Activated naive CD4-positive, alpha-beta T cell treated with anti-CD3 and anti-CD28 coated beads for 36 hours (primary cell): ENCODE results near the gene TFG. TPM values are rescaled to one million over a fixed set of nuclear protein-coding genes. Genes with fewer than 3 reads are reported as not detected.

Experiments used
- CTCF ChIA-PET: fragments of 350-600 bp; sonication (Branson Sonifier 250); formaldehyde crosslinking; loops from one replicate; lab custom pipeline; 2021; ENCODE audit warnings: antibody characterized with exemption; lab: Charles Lee
- DNase-seq: peaks from one replicate; pipeline ENCODE4 v3.0.0-alpha.2; 2020
- H3K27ac Mint-ChIP-seq: one replicate; pipeline ENCODE4 v1.8.0; 2021; ENCODE audit warnings: mild to moderate bottlenecking, mixed read lengths
- H3K27me3 Mint-ChIP-seq: one replicate; pipeline ENCODE4 v1.8.0; 2021; ENCODE audit warnings: low read depth, mixed read lengths
- H3K36me3 Mint-ChIP-seq: one replicate; pipeline ENCODE4 v1.8.0; 2021; ENCODE audit warnings: low read depth, mixed read lengths
- H3K4me1 Mint-ChIP-seq: one replicate; pipeline ENCODE4 v1.8.0; 2021; ENCODE audit warnings: low read depth, mixed read lengths
- H3K4me3 Mint-ChIP-seq: one replicate; pipeline ENCODE4 v1.8.0; 2021; ENCODE audit warnings: mild to moderate bottlenecking, moderate library complexity, mixed read lengths
- H3K9me3 Mint-ChIP-seq: one replicate; pipeline ENCODE4 v1.8.0; 2021; ENCODE audit warnings: mixed read lengths
- intact Hi-C: fragments of 100-400 bp; cut with micrococcal nuclease; formaldehyde crosslinking; loops from one replicate; pipeline ENCODE4 v1.15.1; 2023
- total RNA-seq, 2 experiments: library from RNA; stranded (reverse); gene quantifications; one replicate each; pipeline ENCODE4 v1.2.3, GENCODE V29; 2021

Gene TFG
- total RNA-seq, 2 experiments from 2014 or later, result 45.6 to 46.0 TPM

DNA sequence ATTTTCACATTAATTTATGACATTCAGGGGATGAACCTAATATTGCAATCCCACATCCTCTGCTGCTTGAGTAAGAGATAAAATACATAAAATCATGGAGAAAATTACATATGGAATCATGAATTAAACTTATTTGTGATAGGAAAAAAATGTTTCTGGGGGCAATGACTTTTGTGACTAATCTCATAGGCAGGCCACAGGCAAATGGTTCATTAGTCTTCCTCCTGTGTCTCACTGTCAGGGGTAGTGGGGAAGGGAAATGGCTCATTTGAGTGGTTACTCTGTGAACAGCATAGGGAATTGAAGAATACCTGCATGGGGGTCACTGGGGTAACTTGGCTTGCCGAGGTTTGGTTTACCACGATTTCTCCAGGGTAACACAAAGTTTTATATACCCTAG lies 72.0 kb downstream of the TFG start:
- intact Hi-C loops, result no loop called here
- no peak overlapping the region for H3K27ac Mint-ChIP-seq
- H3K36me3 Mint-ChIP-seq, result no peaks in the 10 kb centered on the region
- H3K4me1 Mint-ChIP-seq, result no peaks in the 10 kb centered on the region
- DNase-seq, result no peak
- no peaks in the 10 kb centered on the region for H3K27me3 Mint-ChIP-seq
- CTCF ChIA-PET, result no interaction called here
- H3K9me3 Mint-ChIP-seq, result peaks cover 2% of the 10 kb centered on the region
- H3K4me3 Mint-ChIP-seq, result no peak overlapping the region

- Mint-ChIP-seq H3K4me3 (no peak overlapping the region), H3K9me3 (peaks cover 2% of the 10 kb centered on the region), H3K36me3 (no peaks in the 10 kb centered on the region), H3K27ac (no peak overlapping the region), H3K27me3 (no peaks in the 10 kb centered on the region), H3K4me1 (no peaks in the 10 kb centered on the region)
- intact Hi-C loops, result no loop called here
- CTCF ChIA-PET, result interaction anchor here (0.6 to 1.3 kb wide), 3 partner anchors 15 to 148 kb away, joined by 3 to 5 read pairs (median 5); no protein-coding TSS in a partner anchor
- DNase-seq, result no peak
Measured at GRCh38 chr3:100782348-100782747, 73.1 kb downstream of the TFG start.

DNA sequence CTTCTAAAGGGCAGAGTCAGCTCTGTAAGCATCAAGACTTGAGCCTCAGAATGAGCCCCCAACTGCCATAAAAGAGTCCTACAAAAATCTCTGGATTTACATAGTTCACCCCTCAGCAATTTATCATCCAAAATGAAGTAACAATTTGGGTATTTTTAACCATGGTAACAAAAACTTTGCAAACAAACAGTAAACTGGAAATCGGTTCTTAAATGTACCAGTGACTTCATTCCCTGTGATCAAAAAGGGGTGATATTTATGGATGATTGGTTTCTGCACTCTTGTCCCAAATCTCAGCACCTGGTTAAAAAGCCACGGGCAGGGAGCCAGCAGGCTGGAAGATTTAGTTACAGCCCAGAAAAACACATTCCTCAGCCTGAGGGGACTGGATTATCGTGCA lies 73.6 kb downstream of the TFG start:
- Mint-ChIP-seq H3K36me3 (no peaks in the 10 kb centered on the region), H3K4me1 (no peaks in the 10 kb centered on the region), H3K27ac (no peak overlapping the region), H3K4me3 (no peak overlapping the region), H3K9me3 (peaks cover 2% of the 10 kb centered on the region), H3K27me3 (no peaks in the 10 kb centered on the region)
- intact Hi-C loops, result no loop called here
- no peak for DNase-seq
- CTCF ChIA-PET, result interaction anchor here (1.3 kb wide), 1 partner anchor 14 kb away, joined by 5 read pairs; no protein-coding TSS in a partner anchor

DNA sequence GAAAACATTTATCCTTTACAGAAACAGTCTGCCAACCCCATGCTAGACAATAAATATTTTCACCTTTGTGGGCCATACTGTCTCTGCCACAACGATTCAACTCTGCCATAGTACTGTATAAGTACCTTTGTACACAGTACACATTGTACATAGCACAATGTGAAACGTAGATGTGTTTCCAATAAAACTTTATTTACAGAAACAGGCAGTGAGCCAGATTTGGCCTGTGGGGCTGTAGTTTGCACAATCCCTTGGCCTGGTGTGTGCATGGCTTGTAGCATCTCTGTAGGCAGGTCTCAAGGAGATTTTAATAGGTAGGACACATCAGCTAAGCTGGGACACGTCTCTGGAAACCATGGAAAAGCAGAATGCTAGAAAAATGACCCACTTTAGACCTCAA lies 74.3 kb downstream of the TFG start:
- intact Hi-C loops, result no loop called here
- H3K27me3 Mint-ChIP-seq, result no peaks in the 10 kb centered on the region
- CTCF ChIA-PET, result interaction anchor here (0.6 kb wide), 1 partner anchor 42 kb away, joined by 3 read pairs; no protein-coding TSS in a partner anchor

DNA sequence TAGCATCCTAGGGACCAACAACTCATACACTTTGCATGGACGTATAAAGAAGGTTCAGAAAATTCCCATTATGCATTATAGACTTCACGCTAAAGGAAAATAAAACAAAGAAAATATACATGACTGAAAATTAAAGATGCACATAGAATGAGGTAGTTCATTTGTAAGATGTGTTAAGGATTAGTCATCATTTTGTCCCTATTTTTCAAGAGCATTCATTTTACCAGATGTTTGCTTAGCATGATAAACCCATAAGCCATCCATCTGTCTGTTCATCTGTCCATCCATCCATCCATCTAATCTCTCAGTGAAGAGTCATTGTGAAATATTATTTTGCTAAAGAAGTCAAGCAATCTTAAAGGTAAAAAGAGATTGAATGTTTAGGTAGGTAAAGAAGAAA lies 80.3 kb downstream of the TFG start:
- CTCF ChIA-PET, result no interaction called here
- no peaks in the 10 kb centered on the region for H3K27me3 Mint-ChIP-seq
- no peaks in the 10 kb centered on the region for H3K36me3 Mint-ChIP-seq
- intact Hi-C loops, result no loop called here
- no peaks in the 10 kb centered on the region for H3K4me1 Mint-ChIP-seq
- peaks cover 2% of the 10 kb centered on the region for H3K9me3 Mint-ChIP-seq
- no peak overlapping the region for H3K27ac Mint-ChIP-seq
- H3K4me3 Mint-ChIP-seq, result no peak overlapping the region
- no peak for DNase-seq

More for the DNA sequence above, 74.3 kb downstream of the TFG start:
- peaks cover 2% of the 10 kb centered on the region for H3K9me3 Mint-ChIP-seq
- no peak overlapping the region for H3K27ac Mint-ChIP-seq
- no peaks in the 10 kb centered on the region for H3K4me1 Mint-ChIP-seq
- H3K36me3 Mint-ChIP-seq, result no peaks in the 10 kb centered on the region
- H3K4me3 Mint-ChIP-seq, result no peak overlapping the region
- DNase-seq, result no peak

DNA sequence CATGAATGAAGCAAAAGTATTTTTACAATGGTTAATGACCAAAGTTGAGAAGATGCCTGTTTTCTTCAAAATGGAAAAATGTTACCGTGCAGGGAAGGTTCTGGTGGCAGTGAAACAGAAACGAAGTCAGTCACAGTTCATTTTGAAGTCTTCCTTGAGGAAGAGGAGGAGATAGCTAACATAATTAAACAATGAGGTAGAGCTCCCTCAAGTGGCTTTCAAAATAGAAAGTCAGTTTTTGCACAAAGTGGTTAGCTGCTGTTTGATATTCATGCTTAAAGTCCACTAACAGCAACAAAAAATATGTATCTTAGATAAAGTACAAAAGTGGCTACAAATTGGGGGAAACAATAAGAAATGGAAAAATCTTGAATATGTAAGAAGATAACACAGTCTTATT lies 87.3 kb downstream of the TFG start:
- H3K27ac Mint-ChIP-seq, result no peak overlapping the region
- H3K27me3 Mint-ChIP-seq, result no peaks in the 10 kb centered on the region
- H3K36me3 Mint-ChIP-seq, result no peaks in the 10 kb centered on the region
- H3K9me3 Mint-ChIP-seq, result no peaks in the 10 kb centered on the region
- intact Hi-C loops, result loop anchor here (1.0 to 2.0 kb wide), 5 partner anchors 60 to 480 kb away; no protein-coding TSS in a partner anchor
- CTCF ChIA-PET, result interaction anchor here (0.5 to 2.6 kb wide), 14 partner anchors 11 to 334 kb away, joined by 3 to 15 read pairs (median 4); no protein-coding TSS in a partner anchor
- H3K4me1 Mint-ChIP-seq, result peaks cover 5% of the 10 kb centered on the region
- no peak for DNase-seq
- H3K4me3 Mint-ChIP-seq, result peak overlapping the region; percentile 27

GRCh38 chr3:100798012-100798411 lies 88.7 kb downstream of the TFG start:
- intact Hi-C loops, result no loop called here
- Mint-ChIP-seq H3K27ac (no peak overlapping the region), H3K4me3 (no peak overlapping the region), H3K27me3 (no peaks in the 10 kb centered on the region), H3K4me1 (peaks cover 5% of the 10 kb centered on the region), H3K9me3 (no peaks in the 10 kb centered on the region), H3K36me3 (no peaks in the 10 kb centered on the region)
- CTCF ChIA-PET, result interaction anchor here (0.6 to 2.6 kb wide), 7 partner anchors 9 to 584 kb away, joined by 3 to 12 read pairs (median 3); no protein-coding TSS in a partner anchor
- DNase-seq, result no peak

Other genes starting within 250 kb of the TFG start
- gene TMEM45A, start 216.9 kb upstream of the TFG start, total RNA-seq, result under 1 TPM; 0.21 to 0.22 TPM
- gene ADGRG7, start 99.9 kb upstream of the TFG start, total RNA-seq, result not detected